Neural crest cell (in vitro differentiated cells): ENCODE data around the gene ENOX1. TPM values are rescaled to one million over a fixed set of nuclear protein-coding genes. Genes with fewer than 3 reads are reported as not detected.

Experiments used
- DNase-seq: peaks from one replicate; pipeline ENCODE4 v3.0.0; 2021; ENCODE audit warnings: low read depth, mixed read lengths, low spot score
- H3K27ac Mint-ChIP-seq: one replicate; pipeline ENCODE4 v1.8.0; 2021; ENCODE audit warnings: mild to moderate bottlenecking, mixed read lengths; ENCODE audit not compliant: unreplicated experiment
- H3K27me3 Mint-ChIP-seq: 2 replicates; pipeline ENCODE4 v1.8.0; 2021; ENCODE audit warnings: low read depth, mild to moderate bottlenecking, mixed read lengths
- H3K36me3 Mint-ChIP-seq: 2 replicates; pipeline ENCODE4 v1.8.0; 2021; ENCODE audit warnings: low read depth, mild to moderate bottlenecking, mixed read lengths
- H3K4me1 Mint-ChIP-seq: 2 replicates; pipeline ENCODE4 v1.8.0; 2021; ENCODE audit warnings: mixed read lengths
- H3K4me3 Mint-ChIP-seq: one replicate; pipeline ENCODE4 v1.8.0; 2021; ENCODE audit warnings: mild to moderate bottlenecking, mixed read lengths
- H3K9me3 Mint-ChIP-seq: 2 replicates; pipeline ENCODE4 v1.8.0; 2021; ENCODE audit warnings: mixed read lengths
- CTCF ChIP-seq: fragments of 200-600 bp; sonication (generic); conservative IDR thresholded peaks from 2 replicates; pipeline ENCODE4 v1.5.0; 2021; ENCODE audit warnings: antibody characterized with exemption, mild to moderate bottlenecking
- total RNA-seq: library from RNA; stranded (reverse); gene quantifications from 2 replicates; pipeline ENCODE4 v1.2.1, GENCODE V29; 2021

The ENOX1 gene
- total RNA-seq, 1 donor from 2014 or later: 3.8 TPM

GRCh38 chr13:43794416-43794815 lies 7.6 kb upstream of the ENOX1 start:
- Mint-ChIP-seq H3K4me3 (no peak overlapping the region), H3K27ac (no peak overlapping the region), H3K4me1 (peaks cover 7% of the 10 kb centered on the region), H3K27me3 (no peaks in the 10 kb centered on the region), H3K9me3 (no peaks in the 10 kb centered on the region), H3K36me3 (no peaks in the 10 kb centered on the region)
- no peak for TF ChIP-seq CTCF
- no peak for DNase-seq

GRCh38 chr13:43792076-43792881 lies 5.5 kb upstream of the ENOX1 start:
- no peak for TF ChIP-seq CTCF
- DNase-seq: no peak
- Mint-ChIP-seq H3K4me1 (peaks cover 21% of the 10 kb centered on the region), H3K36me3 (no peaks in the 10 kb centered on the region), H3K27ac (no peak overlapping the region), H3K9me3 (no peaks in the 10 kb centered on the region), H3K4me3 (no peak overlapping the region), H3K27me3 (peaks cover 6% of the 10 kb centered on the region)

GRCh38 chr13:43787997-43788396 lies 1.2 kb upstream of the ENOX1 start:
- no peak for TF ChIP-seq CTCF
- Mint-ChIP-seq H3K4me3 (peak overlapping the region; percentile 91), H3K27ac (no peak overlapping the region), H3K36me3 (no peaks in the 10 kb centered on the region), H3K27me3 (peaks cover 14% of the 10 kb centered on the region), H3K9me3 (no peaks in the 10 kb centered on the region), H3K4me1 (peaks cover 31% of the 10 kb centered on the region)
- peak; percentile 40 for DNase-seq

GRCh38 chr13:43787518-43787891 lies 733 bp upstream of the ENOX1 start:
- Mint-ChIP-seq H3K36me3 (no peaks in the 10 kb centered on the region), H3K9me3 (no peaks in the 10 kb centered on the region), H3K27me3 (peaks cover 14% of the 10 kb centered on the region), H3K27ac (peak overlapping the region; percentile 93), H3K4me3 (peak overlapping the region; percentile 91), H3K4me1 (peaks cover 31% of the 10 kb centered on the region)
- TF ChIP-seq CTCF: no peak
- DNase-seq: no peak

- no peaks in the 10 kb centered on the region for H3K36me3 Mint-ChIP-seq
- no peak for TF ChIP-seq CTCF
- peaks cover 31% of the 10 kb centered on the region for H3K4me1 Mint-ChIP-seq
- H3K4me3 Mint-ChIP-seq: peak overlapping the region; percentile 91
- DNase-seq: no peak
- peaks cover 14% of the 10 kb centered on the region for H3K27me3 Mint-ChIP-seq
- H3K9me3 Mint-ChIP-seq: no peaks in the 10 kb centered on the region
- H3K27ac Mint-ChIP-seq: no peak overlapping the region
These were observed 353 bp downstream of the ENOX1 start for GRCh38 chr13:43786472-43786765.
